ENCODE data around the gene COQ2.

- TF ChIP-seq CTCF (conservative IDR thresholded peaks at IDR 0.05; ENCODE audit: low read depth, low read length) (no peak), EZH2 (IDR thresholded peaks at IDR 0.05; ENCODE audit: borderline replicate concordance, low read depth, low read length, poor library complexity, severe bottlenecking) (no peak)
Observed at GRCh38 chr4:83230928-83231327, 53.7 kb downstream of the COQ2 start.

Measured in A673 (cell line).